B cell (primary cell): ENCODE results near the gene FHIT. TPM values are rescaled to one million over a fixed set of nuclear protein-coding genes. Genes with fewer than 3 reads are reported as not detected.

Experiments used
- ATAC-seq: fragments of 200-7000 bp; cut with Tn5 transposase; one replicate; pipeline ENCODE4 v1.10.0; 2021; ENCODE audit warnings: low read depth, mild to moderate bottlenecking, moderate number of reproducible peaks, moderate library complexity
- CTCF ChIA-PET: fragments of 350-600 bp; sonication (Branson Sonifier 250); formaldehyde crosslinking; loops from one replicate; lab custom pipeline; 2021; ENCODE audit warnings: antibody characterized with exemption, inconsistent platforms; lab: Charles Lee
- POLR2A ChIA-PET: fragments of 350-600 bp; sonication (Branson Sonifier 250); formaldehyde crosslinking; loops from one replicate; lab custom pipeline; 2021; ENCODE audit warnings: antibody characterized with exemption; lab: Charles Lee
- DNase-seq: peaks from one replicate; pipeline ENCODE4 v3.0.0; 2013
- H2AFZ ChIP-seq: 2 replicates; pipeline ENCODE4 v1.6.1; 2012; ENCODE audit warnings: mild to moderate bottlenecking, low read depth, low read length; ENCODE audit not compliant: insufficient read depth, poor library complexity, severe bottlenecking
- H3K27ac ChIP-seq, 2 donors: 1 replicate in 1 of 2; 2 replicates in 1 of 2; pipeline ENCODE4 v1.5.1; 2012 to 2013; ENCODE audit warnings: low read length in 2 of 2, mild to moderate bottlenecking in 2 of 2, moderate library complexity in 1 of 2
- H3K27me3 ChIP-seq, 4 experiments: fragments of 200-600 bp in 1 of 4; sonication (generic) in 1 of 4; replicated peaks in 1 of 4; 1 replicate in 2 of 4; 2 replicates in 2 of 4; pipeline versions ENCODE4 v1.6.1 to v1.7.0; 2013 to 2016; ENCODE audit warnings: low read length in 3 of 4, mild to moderate bottlenecking in 2 of 4, mixed read lengths in 1 of 4, moderate library complexity in 1 of 4; ENCODE audit not compliant: insufficient read depth in 4 of 4, control insufficient read depth in 3 of 4; ENCODE audit errors: control extremely low read depth in 1 of 4
- H3K36me3 ChIP-seq, 2 experiments: replicated peaks in 1 of 2; 1 replicate in 1 of 2; 2 replicates in 1 of 2; pipeline versions ENCODE4 v1.6.1 to v1.7.1; 2013; ENCODE audit warnings: low read length in 1 of 2; ENCODE audit not compliant: insufficient read depth in 2 of 2, control insufficient read depth in 1 of 2; ENCODE audit errors: control extremely low read depth in 1 of 2, extremely low read depth in 1 of 2
- H3K4me1 ChIP-seq, 2 donors: fragments of 200-600 bp in 1 of 2; sonication (generic) in 1 of 2; 1 replicate in 1 of 2; 2 replicates in 1 of 2; pipeline versions ENCODE4 v1.5.1 to v1.6.1; 2013 to 2017; ENCODE audit warnings: low read length in 2 of 2; ENCODE audit not compliant: control insufficient read depth in 2 of 2, insufficient read depth in 2 of 2
- H3K4me2 ChIP-seq: replicated peaks from 2 replicates; pipeline ENCODE3; 2012; ENCODE audit warnings: mild to moderate bottlenecking, low read depth, low read length; ENCODE audit not compliant: poor library complexity, severe bottlenecking
- H3K4me3 ChIP-seq, 5 experiments: fragments of 200-600 bp in 1 of 5; sonication (generic) in 1 of 5; 1 replicate in 3 of 5; 2 replicates in 2 of 5; pipeline versions ENCODE4 v1.5.1 to v1.7.0; 2011 to 2016; ENCODE audit warnings: low read length in 4 of 5, mild to moderate bottlenecking in 4 of 5, low read depth in 2 of 5, control low read depth in 1 of 5, moderate library complexity in 1 of 5; ENCODE audit not compliant: insufficient read depth in 1 of 5; ENCODE audit errors: control extremely low read depth in 1 of 5, extremely low read depth in 1 of 5
- H3K79me2 ChIP-seq: fragments of 200-600 bp; sonication (generic); one replicate; pipeline ENCODE4 v1.6.0; 2016; ENCODE audit warnings: low read length; ENCODE audit not compliant: control insufficient read depth, insufficient read depth
- H3K9ac ChIP-seq: fragments of 200-600 bp; sonication (generic); 2 replicates; pipeline ENCODE4 v1.6.1; 2017; ENCODE audit warnings: mild to moderate bottlenecking, low read length, moderate library complexity
- H3K9me3 ChIP-seq, 3 donors: one replicate each; pipeline versions ENCODE4 v1.6.1 to v1.7.1; 2013; ENCODE audit warnings: low read length in 2 of 3; ENCODE audit not compliant: control insufficient read depth in 2 of 3, insufficient read depth in 1 of 3; ENCODE audit errors: control extremely low read depth in 1 of 3
- H4K20me1 ChIP-seq: 2 replicates; pipeline ENCODE4 v1.6.0; 2012; ENCODE audit warnings: mild to moderate bottlenecking, low read length; ENCODE audit not compliant: insufficient read depth, control insufficient read depth, poor library complexity, severe bottlenecking
- H3K27ac Mint-ChIP-seq: one replicate; pipeline ENCODE4 v1.8.0; 2021; ENCODE audit warnings: mixed read lengths
- H3K27me3 Mint-ChIP-seq: one replicate; pipeline ENCODE4 v1.8.0; 2021; ENCODE audit warnings: mixed read lengths
- H3K4me1 Mint-ChIP-seq: one replicate; pipeline ENCODE4 v1.8.0; 2021; ENCODE audit warnings: mixed read lengths
- H3K4me3 Mint-ChIP-seq: one replicate; pipeline ENCODE4 v1.8.0; 2021; ENCODE audit warnings: mixed read lengths
- H3K9me3 Mint-ChIP-seq: one replicate; pipeline ENCODE4 v1.8.0; 2022; ENCODE audit warnings: mixed read lengths; ENCODE audit not compliant: insufficient read depth
- CTCF ChIP-seq: fragments of 200-600 bp; IDR thresholded peaks from one replicate; pipeline ENCODE4 v1.8.0; 2022; ENCODE audit warnings: antibody characterized with exemption, mild to moderate bottlenecking
- EZH2 ChIP-seq: IDR thresholded peaks from 2 replicates; pipeline ENCODE4 v1.6.1; 2012; ENCODE audit warnings: borderline replicate concordance, low read depth, mild to moderate bottlenecking, moderate library complexity, low read length; ENCODE audit not compliant: insufficient read depth, poor library complexity, severe bottlenecking
- WGBS: methylation state at CpG from one replicate; pipeline ENCODE4 v1.1.5; 2013; ENCODE audit warnings: missing lambda C conversion rate; ENCODE audit not compliant: insufficient coverage; 5-methylcytosine and 5-hydroxymethylcytosine counted together
- intact Hi-C: fragments of 100-400 bp; cut with micrococcal nuclease; formaldehyde crosslinking; loops from one replicate; pipeline ENCODE4 v1.10.0; 2022
- polyA plus RNA-seq: library from polyadenylated mRNA; depleted of rRNA; stranded (reverse); fragments of >200 nt; gene quantifications from 2 replicates; pipeline ENCODE4 v1.2.3, GENCODE V29; 2012
- total RNA-seq, 2 donors: library from RNA; stranded (reverse); fragments of 120-200 nt in 1 of 2; gene quantifications; 1 replicate in 1 of 2; 2 replicates in 1 of 2; pipeline versions ENCODE4 v1.2.3 to v1.2.4, GENCODE V29; 2013 to 2022

The FHIT gene
- total and polyA plus RNA-seq, 2 donors (not counting 1 experiment from before 2014, with no cell fraction given) = 1.7 to 7.8 TPM

- intact Hi-C loops = no loop called here
- H3K27me3 Mint-ChIP-seq = no peaks in the 10 kb centered on the region
- H3K4me3 ChIP-seq = no peak overlapping the region
- no peaks in the 10 kb centered on the region for H3K4me1 ChIP-seq
- ATAC-seq (no peak), DNase-seq (no peak)
- no peak overlapping the region for H3K4me2 ChIP-seq
- no peaks in the 10 kb centered on the region for H4K20me1 ChIP-seq
- H3K9ac ChIP-seq = no peak overlapping the region
- H3K4me1 Mint-ChIP-seq = no peaks in the 10 kb centered on the region
- H3K27me3 ChIP-seq = no peaks in the 10 kb centered on the region
- POLR2A ChIA-PET = no interaction called here
- no peak overlapping the region for H2AFZ ChIP-seq
- H3K9me3 Mint-ChIP-seq = no peaks in the 10 kb centered on the region
- CTCF ChIA-PET = no interaction called here
- no peak overlapping the region for H3K4me3 Mint-ChIP-seq
- no peak overlapping the region for H3K27ac ChIP-seq
- H3K36me3 ChIP-seq = no peaks in the 10 kb centered on the region
- H3K9me3 ChIP-seq = peaks cover 0 to 1% (median 0%) of the 10 kb centered on the region in 3 donors
- no peak for TF ChIP-seq CTCF
- no peak for TF ChIP-seq EZH2
- no peaks in the 10 kb centered on the region for H3K79me2 ChIP-seq
- H3K27ac Mint-ChIP-seq = no peak overlapping the region
Observed at GRCh38 chr3:60697132-60697531, 554.1 kb downstream of the FHIT start.

- H3K4me2 ChIP-seq = no peak overlapping the region
- no peaks in the 10 kb centered on the region for H3K27me3 ChIP-seq
- H3K4me1 ChIP-seq = no peaks in the 10 kb centered on the region
- no peaks in the 10 kb centered on the region for H4K20me1 ChIP-seq
- no peak overlapping the region for H3K4me3 ChIP-seq
- intact Hi-C loops = no loop called here
- POLR2A ChIA-PET = no interaction called here
- no peak for ATAC-seq
- no peak for DNase-seq
- no peaks in the 10 kb centered on the region for H3K36me3 ChIP-seq
- TF ChIP-seq CTCF (no peak), EZH2 (no peak)
- Mint-ChIP-seq H3K27me3 (no peaks in the 10 kb centered on the region), H3K9me3 (no peaks in the 10 kb centered on the region), H3K4me1 (no peaks in the 10 kb centered on the region), H3K27ac (no peak overlapping the region), H3K4me3 (no peak overlapping the region)
- no peak overlapping the region for H3K9ac ChIP-seq
- H3K27ac ChIP-seq = no peak overlapping the region
- peaks cover 0 to 1% (median 0%) of the 10 kb centered on the region in 3 donors for H3K9me3 ChIP-seq
- no peaks in the 10 kb centered on the region for H3K79me2 ChIP-seq
- WGBS = 100% methylated on average over 2 of the region's 5 CpGs
- H2AFZ ChIP-seq = no peak overlapping the region
- CTCF ChIA-PET = no interaction called here
Observed at GRCh38 chr3:60696428-60697125, 554.7 kb downstream of the FHIT start.
